ENCODE measurements around the gene SOX11. TPM values are rescaled to one million over a fixed set of nuclear protein-coding genes. Genes with fewer than 3 reads are reported as not detected.

The SOX11 gene
- total RNA-seq, 1 donor from 2014 or later, result not detected

DNA sequence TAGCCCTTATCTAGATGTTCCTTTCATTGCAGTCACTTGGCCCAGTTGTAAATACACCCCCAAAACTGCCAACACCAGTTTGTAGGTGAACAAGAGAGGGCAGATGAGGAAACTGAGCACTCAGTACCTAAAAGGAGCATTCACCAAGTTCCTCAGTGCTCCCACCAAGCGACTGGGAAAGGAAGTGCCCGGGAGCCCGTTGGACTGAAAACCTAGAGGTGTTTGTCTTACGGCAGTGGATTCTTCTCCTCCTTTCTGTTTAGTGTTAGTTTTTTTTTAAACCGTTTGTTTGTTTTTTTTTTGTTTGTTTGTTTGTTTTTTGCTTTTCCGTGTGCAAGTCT lies 43.3 kb downstream of the SOX11 start:
- peak in 1 of 2 donors; percentile 65 for DNase-seq (ENCODE audit: extremely low spot score in 2 of 2)
- Histone ChIP-seq H3K27me3 (no peaks in the 10 kb centered on the region), H3K9me3 (no peaks in the 10 kb centered on the region), H3K36me3 (no peaks in the 10 kb centered on the region), H3K4me1 (no peaks in the 10 kb centered on the region), H3K27ac (no peak overlapping the region), H3K4me3 (no peak overlapping the region)
- intact Hi-C loops (cut with DNase I), result no loop called here
- TF ChIP-seq POLR2AphosphoS5 (IDR thresholded peaks at IDR 0.05; ENCODE audit: insufficient read depth in 1 of 2, low read depth in 1 of 2) (no peak), POLR2A (IDR thresholded peaks at IDR 0.05) (no peak)
- TF ChIP-seq, protein P1, sequence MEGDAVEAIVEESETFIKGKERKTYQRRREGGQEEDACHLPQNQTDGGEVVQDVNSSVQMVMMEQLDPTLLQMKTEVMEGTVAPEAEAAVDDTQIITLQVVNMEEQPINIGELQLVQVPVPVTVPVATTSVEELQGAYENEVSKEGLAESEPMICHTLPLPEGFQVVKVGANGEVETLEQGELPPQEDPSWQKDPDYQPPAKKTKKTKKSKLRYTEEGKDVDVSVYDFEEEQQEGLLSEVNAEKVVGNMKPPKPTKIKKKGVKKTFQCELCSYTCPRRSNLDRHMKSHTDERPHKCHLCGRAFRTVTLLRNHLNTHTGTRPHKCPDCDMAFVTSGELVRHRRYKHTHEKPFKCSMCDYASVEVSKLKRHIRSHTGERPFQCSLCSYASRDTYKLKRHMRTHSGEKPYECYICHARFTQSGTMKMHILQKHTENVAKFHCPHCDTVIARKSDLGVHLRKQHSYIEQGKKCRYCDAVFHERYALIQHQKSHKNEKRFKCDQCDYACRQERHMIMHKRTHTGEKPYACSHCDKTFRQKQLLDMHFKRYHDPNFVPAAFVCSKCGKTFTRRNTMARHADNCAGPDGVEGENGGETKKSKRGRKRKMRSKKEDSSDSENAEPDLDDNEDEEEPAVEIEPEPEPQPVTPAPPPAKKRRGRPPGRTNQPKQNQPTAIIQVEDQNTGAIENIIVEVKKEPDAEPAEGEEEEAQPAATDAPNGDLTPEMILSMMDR (IDR thresholded peaks at IDR 0.05), result no peak

DNA sequence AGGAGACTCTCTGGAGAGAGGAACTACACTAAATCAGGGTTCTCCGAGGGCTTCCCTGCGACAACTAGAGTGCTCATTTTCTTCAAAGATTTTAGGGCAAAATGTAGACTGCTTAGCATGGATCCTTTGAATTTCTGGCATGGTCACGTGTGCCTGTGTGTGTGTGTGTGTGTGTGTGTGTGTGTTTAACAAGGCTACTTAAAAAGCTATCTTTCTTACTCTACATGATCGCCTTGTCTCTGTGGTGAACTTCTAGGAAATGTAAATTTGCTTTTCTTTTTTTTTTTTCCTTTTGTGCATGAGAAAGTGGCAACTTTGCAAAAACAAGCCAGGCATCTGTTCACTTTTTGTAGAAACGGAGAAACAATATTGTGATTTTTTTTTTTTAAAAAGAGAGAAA lies 43.9 kb downstream of the SOX11 start:
- no peaks in the 10 kb centered on the region for H3K36me3 ChIP-seq
- TF ChIP-seq, protein P1 (IDR thresholded peaks at IDR 0.05), result no peak
- TF ChIP-seq POLR2A (IDR thresholded peaks at IDR 0.05) (no peak), POLR2AphosphoS5 (IDR thresholded peaks at IDR 0.05; ENCODE audit: insufficient read depth in 1 of 2, low read depth in 1 of 2) (no peak)
- H3K27me3 ChIP-seq, result no peaks in the 10 kb centered on the region

DNA sequence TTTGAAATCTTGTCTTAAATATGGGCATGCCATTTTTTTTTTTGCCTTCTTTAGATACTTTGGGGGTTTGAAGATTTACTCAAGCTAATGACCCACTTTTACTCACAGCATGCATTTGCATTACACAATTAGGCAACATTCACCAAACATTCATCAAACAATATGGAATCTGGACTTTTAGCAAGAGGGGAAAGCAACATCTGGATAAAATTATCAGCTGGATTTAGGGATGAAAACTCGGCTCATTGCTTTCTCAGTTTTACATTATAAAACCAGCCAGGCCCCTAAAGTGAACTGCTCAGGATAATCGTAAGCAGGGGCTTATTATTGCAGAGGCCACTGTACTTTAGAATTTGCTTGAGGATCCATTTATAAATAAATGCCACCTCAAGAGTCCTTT lies 44.7 kb downstream of the SOX11 start:
- intact Hi-C loops (cut with DNase I), result no loop called here
- no peak for DNase-seq (ENCODE audit: extremely low spot score in 2 of 2)

More for the DNA sequence above, 43.9 kb downstream of the SOX11 start:
- no peak overlapping the region for H3K4me3 ChIP-seq
- H3K27ac ChIP-seq, result no peak overlapping the region
- intact Hi-C loops (cut with DNase I), result no loop called here
- H3K9me3 ChIP-seq, result no peaks in the 10 kb centered on the region
- no peaks in the 10 kb centered on the region for H3K4me1 ChIP-seq
- no peak for DNase-seq (ENCODE audit: extremely low spot score in 2 of 2)

DNA sequence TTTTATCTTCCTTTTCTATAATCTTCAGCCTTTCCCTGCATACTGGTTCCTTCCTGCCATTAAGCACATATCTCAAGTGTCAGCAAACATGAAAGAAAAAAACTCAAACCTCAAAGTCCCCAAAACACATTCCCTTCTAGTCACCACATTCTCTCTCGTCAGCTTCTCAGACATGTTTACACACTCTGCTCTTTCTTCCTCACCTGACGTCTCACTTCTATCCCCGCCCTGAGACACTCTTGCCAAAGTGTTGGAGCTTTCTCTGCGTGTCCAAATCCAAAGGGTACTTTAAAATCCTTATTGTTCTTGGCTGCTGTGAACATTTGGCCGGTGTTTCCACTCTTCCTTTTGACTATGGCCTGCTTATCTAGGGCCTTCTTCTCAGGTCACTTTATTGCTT lies 47.9 kb downstream of the SOX11 start:
- H3K9me3 ChIP-seq, result no peaks in the 10 kb centered on the region
- H3K27me3 ChIP-seq, result no peaks in the 10 kb centered on the region
- H3K27ac ChIP-seq, result no peak overlapping the region
- intact Hi-C loops (cut with DNase I), result no loop called here
- H3K4me1 ChIP-seq, result no peaks in the 10 kb centered on the region
- H3K36me3 ChIP-seq, result no peaks in the 10 kb centered on the region
- DNase-seq (ENCODE audit: extremely low spot score in 2 of 2), result peak in 1 of 2 donors; percentile 42
- H3K4me3 ChIP-seq, result no peak overlapping the region
- TF ChIP-seq, protein P1 (IDR thresholded peaks at IDR 0.05), result no peak
- TF ChIP-seq POLR2AphosphoS5 (IDR thresholded peaks at IDR 0.05; ENCODE audit: insufficient read depth in 1 of 2, low read depth in 1 of 2) (no peak), POLR2A (IDR thresholded peaks at IDR 0.05) (no peak)

More for the DNA sequence above, 44.7 kb downstream of the SOX11 start:
- Histone ChIP-seq H3K9me3 (no peaks in the 10 kb centered on the region), H3K36me3 (no peaks in the 10 kb centered on the region), H3K27me3 (no peaks in the 10 kb centered on the region), H3K4me3 (no peak overlapping the region), H3K27ac (no peak overlapping the region), H3K4me1 (no peaks in the 10 kb centered on the region)
- TF ChIP-seq, protein P1 (IDR thresholded peaks at IDR 0.05), result no peak

DNA sequence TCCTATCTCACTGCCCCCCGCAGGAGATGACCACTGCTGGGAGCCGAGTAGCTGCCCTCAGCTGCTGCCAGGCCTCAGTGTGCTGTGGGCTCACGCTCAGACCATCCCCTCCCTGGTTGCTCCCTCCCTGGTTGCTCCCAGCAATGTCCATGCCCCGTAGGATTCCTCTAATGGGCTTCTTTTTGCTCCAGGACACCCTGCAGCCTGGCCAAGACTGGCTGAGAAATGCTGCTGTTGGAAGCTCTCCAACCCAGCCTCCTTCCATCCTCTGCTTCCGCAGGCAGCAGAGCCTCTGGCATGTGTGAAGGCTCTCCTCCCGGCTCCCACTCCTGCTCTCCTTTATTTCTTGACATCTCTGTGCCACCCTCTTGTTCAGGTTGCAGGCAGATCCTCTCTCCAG lies 48.6 kb downstream of the SOX11 start:
- TF ChIP-seq POLR2A (IDR thresholded peaks at IDR 0.05) (no peak), POLR2AphosphoS5 (IDR thresholded peaks at IDR 0.05; ENCODE audit: insufficient read depth in 1 of 2, low read depth in 1 of 2) (no peak)
- TF ChIP-seq, protein P1 (IDR thresholded peaks at IDR 0.05), result no peak
- no peak for DNase-seq (ENCODE audit: extremely low spot score in 2 of 2)
- no peaks in the 10 kb centered on the region for H3K4me1 ChIP-seq

More for the DNA sequence above, 48.6 kb downstream of the SOX11 start:
- H3K27me3 ChIP-seq, result no peaks in the 10 kb centered on the region
- intact Hi-C loops (cut with DNase I), result no loop called here
- H3K27ac ChIP-seq, result no peak overlapping the region
- no peaks in the 10 kb centered on the region for H3K9me3 ChIP-seq
- H3K4me3 ChIP-seq, result no peak overlapping the region
- no peaks in the 10 kb centered on the region for H3K36me3 ChIP-seq

Data from vagina (tissue), 2 donors.